Mucosa of descending colon (tissue), 3 donors: ENCODE results near the gene CAPZA2. TPM values are rescaled to one million over a fixed set of nuclear protein-coding genes. Genes with fewer than 3 reads are reported as not detected.
A peak's percentile ranks its signal among the peaks of the same experiment; 100 is the strongest.
"Not testable (repeated sequence)": the region's sequence is repeated elsewhere in the genome, so short reads cannot be mapped to it uniquely, and the experiment has no call there.

Experiments
- ATAC-seq: fragments of 200-7000 bp; cut with Tn5 transposase; one replicate; pipeline ENCODE4 v1.9.1; 2020; ENCODE audit warnings: mild to moderate bottlenecking, moderate library complexity
- DNase-seq, 3 donors: peaks; one replicate each; pipeline ENCODE4 v3.0.0-alpha.2; 2020
- H3K36me3 ChIP-seq: fragments of 200-600 bp; one replicate; pipeline ENCODE4 v1.8.0; 2021; ENCODE audit warnings: low read depth, mild to moderate bottlenecking
- H3K4me1 ChIP-seq: fragments of 200-600 bp; one replicate; pipeline ENCODE4 v1.8.0; 2021; ENCODE audit warnings: low read depth, mild to moderate bottlenecking
- H3K4me3 ChIP-seq: fragments of 200-600 bp; one replicate; pipeline ENCODE4 v1.8.0; 2021; ENCODE audit warnings: mild to moderate bottlenecking
- H3K9me3 ChIP-seq: fragments of 200-600 bp; one replicate; pipeline ENCODE4 v1.8.0; 2021; ENCODE audit warnings: mild to moderate bottlenecking
- CTCF ChIP-seq: fragments of 200-600 bp; IDR thresholded peaks from one replicate; pipeline ENCODE4 v1.8.0; 2022; ENCODE audit warnings: antibody characterized with exemption, mild to moderate bottlenecking
- intact Hi-C, 2 donors: fragments of 100-400 bp; cut with DNase I in 1 of 2; cut with micrococcal nuclease in 1 of 2; formaldehyde crosslinking; loops; one replicate each; pipeline versions ENCODE4 v1.11.0 to v1.11.1; 2022; cut with DNase I, micrococcal nuclease
- long read RNA-seq, 2 donors: library from polyadenylated mRNA; unstranded; transcript quantifications; one replicate each; pipeline ENCODE4 v2.0.0, GENCODE V29; 2019 to 2021
- total RNA-seq, 3 donors: library from RNA; stranded (reverse); fragmentation: NEBNext Ultra II Directional in 2 of 3; extraction: Animal tissue kit (Norgen Biotek cat#: 25700) in 2 of 3; gene quantifications; one replicate each; pipeline versions ENCODE4 v1.2.1 to v1.2.4, GENCODE V29; 2021 to 2023
- donor health status: DM: no; HTN: no; CAD: no; lungs with moderate emphysema.
- donor health status: DM: no; HTN: no; CAD: no.
- donor health status: DM: no; HTN: yes; CAD: no.

The CAPZA2 gene
- 100 to 1,000 TPM; 161 to 303 (median 221) TPM for total RNA-seq
- long read RNA-seq, donor 1, full-length matches to known transcripts, result 352 of 384 reads
- long read RNA-seq, donor 1, partial matches to known transcripts, result 7 of 384 reads
- long read RNA-seq, donor 1, other reads (novel, unspliced or antisense), result 25 of 384 reads
- long read RNA-seq, donor 2, full-length matches to known transcripts, result 165 of 176 reads
- long read RNA-seq, donor 2, partial matches to known transcripts, result 3 of 176 reads
- long read RNA-seq, donor 2, other reads (novel, unspliced or antisense), result 8 of 176 reads

DNA sequence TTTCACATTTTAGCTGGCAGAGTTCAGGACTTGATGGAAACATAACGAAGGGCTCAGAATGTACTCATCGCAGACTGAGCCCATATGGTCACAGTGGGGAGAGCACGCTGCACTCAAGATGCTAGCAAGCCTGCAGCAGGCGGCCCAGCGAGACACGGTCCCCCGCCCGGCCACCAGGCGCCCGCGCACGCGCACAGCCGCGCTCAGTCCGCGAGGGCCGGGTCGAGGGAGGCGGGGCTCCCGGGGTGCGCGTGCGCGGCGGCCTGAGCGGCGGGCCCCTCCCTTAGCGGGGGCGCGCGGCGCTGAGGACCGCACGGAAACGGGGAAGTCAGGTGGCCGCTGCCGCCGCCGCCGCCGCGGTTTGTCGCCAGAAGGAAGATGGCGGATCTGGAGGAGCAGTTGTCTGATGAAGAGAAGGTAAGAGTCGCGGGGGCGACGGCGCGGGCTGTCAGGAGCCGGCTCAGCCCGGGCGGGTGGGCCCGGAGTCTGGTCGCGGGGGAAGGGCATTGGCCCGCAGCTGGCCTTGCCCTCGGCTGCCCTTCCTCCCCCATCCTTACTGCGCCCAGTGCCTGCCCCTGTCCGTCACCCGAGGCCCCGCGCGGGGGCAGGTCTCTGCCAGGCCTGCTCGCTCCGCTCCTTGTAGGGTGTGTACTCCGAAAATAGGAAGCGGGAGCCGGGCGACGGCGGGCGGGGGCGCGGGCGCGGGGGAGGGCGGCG, at the start of gene CAPZA2:
CAPZA2 (plus strand) TSS at position 354 of the 717 bp plus-strand sequence; CDS start at position 379, 25 bp downstream.
- H3K4me1 ChIP-seq, result peaks cover 8% of the 10 kb centered on the region
- peak; percentile 29 for TF ChIP-seq CTCF
- peak; percentile 93 to 96 (median 95) for DNase-seq
- ATAC-seq, result peak; percentile 99
- H3K4me3 ChIP-seq, result peak within 1 kb of the TSS; percentile 60
- no peaks in the 10 kb centered on the region for H3K9me3 ChIP-seq
- H3K36me3 ChIP-seq, result no peaks in the 10 kb centered on the region
- intact Hi-C loops, result loop anchor here in 1 of 2 donors (5.0 kb wide), 1 partner anchor 90 kb away; the partner anchor contains the start of gene ST7

DNA sequence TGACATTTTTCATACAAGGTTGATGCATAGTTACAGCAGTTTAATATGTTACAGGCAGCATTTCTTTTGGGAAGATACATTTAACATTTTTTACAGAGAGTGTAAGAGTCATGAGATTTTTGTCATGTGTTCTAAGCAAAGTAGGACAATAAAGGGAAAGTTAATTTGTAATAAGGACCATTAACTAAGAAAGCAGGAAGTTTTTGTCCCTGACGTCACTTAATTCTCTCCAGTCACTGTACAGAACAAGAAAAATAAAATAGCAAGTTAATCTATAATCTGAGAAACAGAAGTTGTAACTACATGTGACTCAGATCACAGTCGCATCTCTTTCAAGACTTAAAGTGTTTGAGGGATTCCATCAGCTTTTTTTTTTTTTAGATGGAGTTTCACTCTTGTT, 49.5 kb upstream of the CAPZA2 start:
- peaks cover 25% of the 10 kb centered on the region for H3K4me1 ChIP-seq
- TF ChIP-seq CTCF, result no peak
- ATAC-seq, result peak; percentile 53
- no peaks in the 10 kb centered on the region for H3K36me3 ChIP-seq
- no peaks in the 10 kb centered on the region for H3K9me3 ChIP-seq
- intact Hi-C loops, result loop anchor here in 1 of 2 donors (5.0 kb wide), 2 partner anchors 141 to 646 kb away; partner anchors contain the start of gene MET
- no peak overlapping the region for H3K4me3 ChIP-seq
- DNase-seq, result no peak

- intact Hi-C loops, result loop anchor here in 1 of 2 donors (5.0 kb wide), 2 partner anchors 141 to 646 kb away; partner anchors contain the start of gene MET
- not testable (repeated sequence) for H3K36me3 ChIP-seq, ATAC-seq, H3K4me3 ChIP-seq, H3K9me3 ChIP-seq, DNase-seq
- peaks cover 25% of the 10 kb centered on the region for H3K4me1 ChIP-seq
These were observed 49.0 kb upstream of the CAPZA2 start for GRCh38 chr7:116813371-116813770.

DNA sequence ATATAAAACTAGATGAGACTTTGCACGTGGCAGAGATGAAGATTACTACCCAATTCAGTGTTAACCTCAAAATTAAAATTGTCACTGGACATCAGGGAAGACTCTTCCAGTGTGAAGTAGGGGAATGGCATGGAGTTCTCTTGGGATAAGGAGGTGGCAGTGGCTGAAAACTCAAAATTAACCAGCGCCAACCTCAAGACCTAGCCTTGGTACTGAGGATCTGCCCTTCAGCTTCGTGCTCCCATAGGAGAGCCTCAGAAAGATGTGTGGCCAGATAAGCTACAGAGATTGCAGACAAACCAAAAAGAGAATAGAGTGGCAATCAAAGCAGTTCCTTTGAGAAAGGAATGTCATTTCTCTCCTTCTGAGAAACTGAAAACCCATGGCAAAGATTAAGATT, 47.3 kb upstream of the CAPZA2 start:
- Histone ChIP-seq H3K36me3 (no peaks in the 10 kb centered on the region), H3K4me1 (peaks cover 19% of the 10 kb centered on the region), H3K9me3 (no peaks in the 10 kb centered on the region), H3K4me3 (no peak overlapping the region)
- intact Hi-C loops, result no loop called here
- no peak for ATAC-seq
- DNase-seq, result no peak
- no peak for TF ChIP-seq CTCF

DNA sequence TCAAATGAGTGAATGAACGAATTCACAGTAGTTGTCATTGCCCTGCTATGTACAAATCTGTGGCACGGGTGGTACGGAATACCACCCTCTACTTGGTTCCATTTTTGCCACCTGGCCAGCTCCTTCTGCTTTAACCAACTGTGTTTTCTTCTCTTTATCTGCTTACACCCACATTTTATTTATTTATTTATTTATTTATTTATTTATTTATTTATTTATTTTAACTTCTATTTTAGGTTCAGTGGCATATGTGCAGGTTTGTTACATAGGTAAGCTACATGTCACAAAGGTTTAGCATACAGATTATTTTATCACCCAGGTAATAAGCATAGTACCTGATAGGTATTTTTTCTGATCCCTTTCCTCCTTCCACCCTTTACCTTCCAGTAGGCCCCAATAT, 42.2 kb upstream of the CAPZA2 start:
- ATAC-seq (no peak), DNase-seq (no peak)
- Histone ChIP-seq H3K36me3 (no peaks in the 10 kb centered on the region), H3K4me3 (no peak overlapping the region), H3K9me3 (no peaks in the 10 kb centered on the region), H3K4me1 (no peaks in the 10 kb centered on the region)
- TF ChIP-seq CTCF, result no peak
- intact Hi-C loops, result no loop called here

DNA sequence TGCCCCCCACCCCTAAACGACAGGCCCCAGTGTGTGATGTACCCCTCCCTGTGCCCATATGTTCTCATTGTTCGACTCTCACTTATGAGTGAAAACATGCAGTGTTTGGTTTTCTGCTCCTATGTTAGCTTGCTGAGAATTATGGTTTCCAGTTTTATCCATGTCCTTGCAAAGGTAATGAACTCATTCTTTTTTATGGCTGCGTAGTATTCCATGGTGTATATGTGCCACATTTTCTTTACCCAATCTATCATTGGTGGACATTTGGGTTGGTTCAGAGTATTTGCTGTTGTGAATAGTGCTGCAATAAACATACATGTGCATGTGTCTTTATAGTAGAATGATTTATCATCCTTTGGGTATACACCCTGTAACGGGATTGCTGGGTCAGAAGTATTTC, 40.7 kb upstream of the CAPZA2 start:
- H3K4me3 ChIP-seq, H3K36me3 ChIP-seq, intact Hi-C loops, H3K9me3 ChIP-seq, H3K4me1 ChIP-seq, DNase-seq, ATAC-seq: not testable (repeated sequence)
